GM23338 (cell line): ENCODE results near the gene SCYGR4. TPM values are rescaled to one million over a fixed set of nuclear protein-coding genes. Genes with fewer than 3 reads are reported as not detected.
A peak's percentile ranks its signal among the peaks of the same experiment; 100 is the strongest.

Source experiments
- ATAC-seq: fragments of 200-7000 bp; cut with Tn5 transposase; 3 replicates; pipeline ENCODE4 v1.9.1; 2020
- DNase-seq: peaks from one replicate; pipeline ENCODE4 v3.0.0-alpha.2; 2015; ENCODE audit warnings: low spot score
- H2AFZ ChIP-seq: fragments of 200-600 bp; sonication (generic); 2 replicates; pipeline ENCODE4 v1.8.0; 2016; ENCODE audit warnings: antibody characterized with exemption, mild to moderate bottlenecking, moderate library complexity
- H3F3A ChIP-seq: fragments of 200-600 bp; sonication (generic); replicated peaks from 2 replicates; pipeline ENCODE4 v1.8.0; 2017; ENCODE audit warnings: antibody characterized with exemption, mixed run types, low read depth
- H3K27ac ChIP-seq: fragments of 200-600 bp; sonication (generic); 2 replicates; pipeline ENCODE4 v1.6.1; 2016; ENCODE audit warnings: low read depth
- H3K27me3 ChIP-seq: fragments of 200-600 bp; sonication (generic); 2 replicates; pipeline ENCODE4 v1.8.0; 2016; ENCODE audit warnings: mild to moderate bottlenecking, mixed run types, moderate library complexity; ENCODE audit not compliant: insufficient read depth
- H3K36me3 ChIP-seq: fragments of 200-600 bp; sonication (generic); 2 replicates; pipeline ENCODE4 v1.8.0; 2016; ENCODE audit warnings: mild to moderate bottlenecking; ENCODE audit not compliant: insufficient read depth
- H3K4me1 ChIP-seq: fragments of 200-600 bp; sonication (generic); 2 replicates; pipeline ENCODE4 v1.8.0; 2016; ENCODE audit warnings: mild to moderate bottlenecking, moderate library complexity; ENCODE audit not compliant: insufficient read depth
- H3K4me2 ChIP-seq: fragments of 200-600 bp; sonication (generic); 2 replicates; pipeline ENCODE4 v1.7.1; 2017; ENCODE audit warnings: mixed run types
- H3K4me3 ChIP-seq: fragments of 200-600 bp; sonication (generic); 2 replicates; pipeline ENCODE4 v1.6.1; 2016; ENCODE audit warnings: mixed run types
- H3K79me2 ChIP-seq: fragments of 200-600 bp; sonication (generic); replicated peaks from 2 replicates; pipeline ENCODE4 v1.8.0; 2017; ENCODE audit warnings: mild to moderate bottlenecking; ENCODE audit not compliant: insufficient read depth
- H3K9me2 ChIP-seq: fragments of 200-600 bp; sonication (generic); 2 replicates; pipeline ENCODE4 v1.8.0; 2017; ENCODE audit not compliant: insufficient read depth
- H4K20me1 ChIP-seq: fragments of 200-600 bp; sonication (generic); replicated peaks from 2 replicates; pipeline ENCODE4 v1.8.0; 2017; ENCODE audit warnings: mild to moderate bottlenecking; ENCODE audit not compliant: insufficient read depth
- H3K27ac Mint-ChIP-seq: 2 replicates; pipeline ENCODE4 v1.8.0; 2020; ENCODE audit warnings: inconsistent platforms, mild to moderate bottlenecking, moderate library complexity, mixed read lengths
- H3K27me3 Mint-ChIP-seq: 3 replicates; pipeline ENCODE4 v1.8.0; 2022; ENCODE audit warnings: low read depth, mild to moderate bottlenecking, moderate library complexity, mixed read lengths, inconsistent platforms; ENCODE audit not compliant: insufficient read depth, poor library complexity
- H3K36me3 Mint-ChIP-seq: 3 replicates; pipeline ENCODE4 v1.8.0; 2021; ENCODE audit warnings: low read depth, mild to moderate bottlenecking, inconsistent platforms, moderate library complexity, mixed read lengths
- H3K4me1 Mint-ChIP-seq: 3 replicates; pipeline ENCODE4 v1.8.0; 2020; ENCODE audit warnings: mild to moderate bottlenecking, inconsistent platforms, mixed read lengths
- H3K4me3 Mint-ChIP-seq: 3 replicates; pipeline ENCODE4 v1.8.0; 2021; ENCODE audit warnings: moderate library complexity, mild to moderate bottlenecking, inconsistent platforms, mixed read lengths
- H3K9me3 Mint-ChIP-seq: 3 replicates; pipeline ENCODE4 v1.8.0; 2020; ENCODE audit warnings: moderate library complexity, mild to moderate bottlenecking, inconsistent platforms, mixed read lengths
- CTCF ChIP-seq, 2 experiments: fragments of 200-600 bp in 1 of 2; sonication (generic) in 1 of 2; conservative IDR thresholded peaks; 2 replicates each; pipeline versions ENCODE4 v1.5.1 to v1.6.1; 2016 to 2017; ENCODE audit warnings: antibody characterized with exemption in 2 of 2, low read depth in 2 of 2, mild to moderate bottlenecking in 2 of 2, moderate library complexity in 1 of 2
- EZH2 ChIP-seq: fragments of 200-600 bp; sonication (generic); IDR thresholded peaks from one replicate; pipeline ENCODE4 v1.8.0; 2017; ENCODE audit warnings: antibody characterized with exemption, mild to moderate bottlenecking, low read depth; ENCODE audit not compliant: unreplicated experiment
- EZH2phosphoT487 ChIP-seq: fragments of 200-600 bp; sonication (generic); IDR thresholded peaks from one replicate; pipeline ENCODE4 v1.8.1; 2018; ENCODE audit warnings: antibody characterized with exemption; ENCODE audit not compliant: unreplicated experiment
- JUNB ChIP-seq: IDR thresholded peaks from one replicate; pipeline ENCODE4 v1.6.1; 2016; ENCODE audit warnings: antibody characterized with exemption; ENCODE audit not compliant: unreplicated experiment
- POLR2AphosphoS5 ChIP-seq: IDR thresholded peaks from 2 replicates; pipeline ENCODE4 v1.6.1; 2016; ENCODE audit warnings: antibody characterized with exemption, low read depth
- ZNF114 ChIP-seq: fragments of 250-450 bp; sonication (Bioruptor Pico); IDR thresholded peaks from 2 replicates; pipeline ENCODE4 v1.5.0; 2020; ENCODE audit warnings: mild to moderate bottlenecking, moderate library complexity
- ZNF331 ChIP-seq: fragments of 250-450 bp; sonication (Bioruptor Pico); IDR thresholded peaks from 2 replicates; pipeline ENCODE4 v1.5.0; 2020; ENCODE audit warnings: low read depth, mild to moderate bottlenecking, moderate library complexity
- ZNF462 ChIP-seq: fragments of 250-450 bp; sonication (Bioruptor Pico); IDR thresholded peaks from 2 replicates; pipeline ENCODE4 v1.5.0; 2020; ENCODE audit warnings: mild to moderate bottlenecking, moderate library complexity
- polyA plus RNA-seq: library from polyadenylated mRNA; unstranded; fragments of >200 nt; fragmentation: Nextera tagmentation; extraction: Ambion mirVana; gene quantifications from 2 replicates; pipeline ENCODE4 v1.2.1, GENCODE V29; 2016
- total RNA-seq: library from RNA; depleted of rRNA; stranded (reverse); fragments of >200 nt; shearing (Covaris generic); gene quantifications from 2 replicates; pipeline ENCODE4 v1.2.3, GENCODE V29; 2014

SCYGR4 gene
- total and polyA plus RNA-seq, 2 experiments from 2014 or later, result not detected

- Histone ChIP-seq H3F3A (no peaks in the 10 kb centered on the region), H3K79me2 (no peaks in the 10 kb centered on the region), H3K4me3 (no peak overlapping the region), H4K20me1 (no peaks in the 10 kb centered on the region), H2AFZ (peak overlapping the region; percentile 45; the same call in 1 of the 2 replicates), H3K4me1 (no peaks in the 10 kb centered on the region), H3K27ac (no peak overlapping the region), H3K4me2 (no peak overlapping the region), H3K36me3 (peaks cover 4% of the 10 kb centered on the region; the same call in 1 of the 2 replicates), H3K9me2 (no peaks in the 10 kb centered on the region), H3K27me3 (no peaks in the 10 kb centered on the region)
- ATAC-seq, result no peak
- TF ChIP-seq JUNB (no peak), ZNF462 (no peak), ZNF114 (CRISPR knock-in tag) (no peak), EZH2 (no peak), EZH2phosphoT487 (no peak), POLR2AphosphoS5 (no peak), CTCF (conservative IDR thresholded peaks at IDR 0.05; ENCODE audit: low read depth in 2 of 2) (no peak), ZNF331 (CRISPR knock-in tag) (no peak)
- peaks cover 9% of the 10 kb centered on the region for H3K9me3 Mint-ChIP-seq
- H3K4me1 Mint-ChIP-seq, result peaks cover 5% of the 10 kb centered on the region; the same call in 2 of the 3 replicates
- DNase-seq, result no peak
- no peak overlapping the region for H3K4me3 Mint-ChIP-seq
- H3K36me3 Mint-ChIP-seq, result peaks cover 8% of the 10 kb centered on the region
- H3K27ac Mint-ChIP-seq, result no peak overlapping the region
- no peaks in the 10 kb centered on the region for H3K27me3 Mint-ChIP-seq
Measured at GRCh38 chr2:227577555-227577954, 39.7 kb upstream of the SCYGR4 start.
